Erythroblast (primary cell): ENCODE results near the gene TRABD2B.

Source experiments
- GATA1 ChIP-seq: IDR thresholded peaks from 2 replicates; pipeline ENCODE4 v1.6.1; 2011; ENCODE audit warnings: low read depth, mild to moderate bottlenecking, control low read depth, low read length, moderate library complexity
- POLR2A ChIP-seq: IDR thresholded peaks from 2 replicates; pipeline ENCODE4 v1.6.1; 2011; ENCODE audit warnings: mild to moderate bottlenecking, low read length

GRCh38 chr1:48033495-48034045 lies 36.4 kb upstream of the TRABD2B start:
- TF ChIP-seq POLR2A = no peak
- no peak for TF ChIP-seq GATA1
